ENCODE results near the gene CDC42BPB.

DNA sequence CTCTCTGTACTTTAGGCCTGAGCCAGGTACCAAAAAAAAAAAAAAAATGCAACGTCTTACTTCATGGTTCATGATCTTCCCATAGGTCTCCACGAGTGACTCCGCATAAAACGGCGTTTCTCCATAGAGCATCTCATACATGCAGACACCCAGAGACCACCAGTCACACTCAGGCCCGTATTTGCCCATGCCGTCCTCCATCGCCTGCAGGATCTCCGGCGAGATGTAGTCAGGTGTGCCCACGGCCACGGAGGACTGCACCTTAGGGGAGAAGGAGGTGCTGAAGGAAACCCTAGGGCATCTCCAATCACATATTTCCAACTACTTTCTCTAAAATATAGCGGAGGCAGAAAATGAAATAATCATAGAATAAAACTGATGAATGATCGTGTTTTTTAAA, 73.9 kb downstream of the CDC42BPB start:
- no peak for TF ChIP-seq CTCF (IDR thresholded peaks at IDR 0.05; ENCODE audit: low read depth, low read length, poor library complexity, severe bottlenecking)
- TF ChIP-seq EZH2phosphoT487 (IDR thresholded peaks at IDR 0.05; ENCODE audit: borderline replicate concordance, low read length), result no peak

All from DOHH2 (cell line).